Ramos (cell line): ENCODE measurements around the gene CACUL1.
"Not testable (repeated sequence)": the region's sequence is repeated elsewhere in the genome, so short reads cannot be mapped to it uniquely, and the experiment has no call there.

Source experiments
- in situ Hi-C: fragments of 300-500 bp; cut with MboI; formaldehyde crosslinking; loops from one replicate; pipeline ENCODE4 v1.14.3; 2022; ENCODE audit warnings: low sequenced_read_pairs; ENCODE audit not compliant: unreplicated experiment

CACUL1 gene

DNA sequence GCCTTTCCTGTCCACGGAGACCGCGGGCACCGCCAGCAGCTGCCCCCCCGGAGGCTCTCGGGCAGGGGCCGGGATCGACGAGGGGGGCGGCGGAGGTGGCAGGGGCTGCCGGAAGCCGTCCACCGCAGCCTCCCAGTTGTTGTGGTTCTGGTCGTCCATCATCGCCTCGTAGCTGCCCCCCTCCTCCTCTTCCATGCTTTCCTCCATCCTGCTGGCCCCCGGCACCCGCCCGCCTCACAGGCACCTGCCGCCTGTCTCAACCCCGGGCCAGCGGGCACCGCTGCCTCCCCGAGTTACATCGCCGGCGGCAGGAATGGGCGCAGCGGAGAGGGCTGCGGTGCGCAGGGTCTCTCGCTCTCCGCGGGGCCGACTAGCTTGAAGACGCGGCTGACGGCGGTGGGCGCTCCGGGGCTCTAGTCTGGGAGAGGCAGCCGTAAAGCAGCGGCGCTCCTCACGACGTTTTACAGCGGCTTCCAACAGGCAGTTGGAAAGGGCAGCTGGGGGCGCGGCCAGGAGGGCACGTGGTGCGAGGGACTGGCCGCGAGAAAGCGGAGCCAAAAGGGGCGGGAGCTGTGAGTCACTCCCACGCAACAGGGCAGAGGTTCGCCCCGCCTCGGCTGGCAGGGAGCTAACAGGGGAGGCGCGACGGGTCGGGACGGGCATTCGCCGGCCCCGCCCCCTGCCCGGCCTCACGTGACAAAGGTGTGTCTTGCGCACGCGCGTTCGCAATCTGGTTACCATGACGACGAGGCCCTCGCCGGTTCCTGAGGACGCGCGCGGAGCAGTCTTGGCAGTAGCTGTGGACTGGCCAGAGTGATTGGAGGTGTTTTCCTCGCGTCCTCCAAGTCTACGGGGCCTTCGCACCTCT is at the start of gene CACUL1:
CACUL1 (minus strand) TSS at position 415 of the 868 bp plus-strand sequence; CDS start at position 207, 208 bp downstream.
- in situ Hi-C loops: loop anchor here (25.0 kb wide), 1 partner anchor 408 kb away; the partner anchor contains the start of gene SFXN4

DNA sequence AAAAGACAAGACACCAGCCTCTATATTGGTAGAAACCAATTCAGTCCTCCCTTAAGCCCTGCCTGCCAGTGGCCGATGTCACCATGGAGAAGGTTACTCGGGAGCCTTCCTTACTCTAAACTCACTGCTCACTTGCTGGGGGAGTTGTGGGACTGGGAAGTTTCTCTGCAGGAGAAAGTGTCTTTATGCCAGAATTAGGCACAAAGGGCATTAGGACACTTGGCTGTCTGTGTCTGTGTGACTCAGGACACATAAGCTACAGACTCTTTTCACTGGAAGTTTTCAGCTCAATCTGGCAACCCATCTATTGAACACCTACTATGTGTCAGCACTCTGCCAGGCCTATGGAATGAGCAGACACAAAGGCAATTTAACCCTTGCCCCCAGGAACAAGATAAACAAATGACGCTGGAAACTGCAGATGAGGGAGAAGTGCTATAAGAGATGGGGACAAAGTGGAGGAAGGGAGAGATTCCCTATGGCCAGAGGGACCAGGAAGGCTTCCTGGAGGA is 49.5 kb upstream of the CACUL1 start:
- in situ Hi-C loops: no loop called here

DNA sequence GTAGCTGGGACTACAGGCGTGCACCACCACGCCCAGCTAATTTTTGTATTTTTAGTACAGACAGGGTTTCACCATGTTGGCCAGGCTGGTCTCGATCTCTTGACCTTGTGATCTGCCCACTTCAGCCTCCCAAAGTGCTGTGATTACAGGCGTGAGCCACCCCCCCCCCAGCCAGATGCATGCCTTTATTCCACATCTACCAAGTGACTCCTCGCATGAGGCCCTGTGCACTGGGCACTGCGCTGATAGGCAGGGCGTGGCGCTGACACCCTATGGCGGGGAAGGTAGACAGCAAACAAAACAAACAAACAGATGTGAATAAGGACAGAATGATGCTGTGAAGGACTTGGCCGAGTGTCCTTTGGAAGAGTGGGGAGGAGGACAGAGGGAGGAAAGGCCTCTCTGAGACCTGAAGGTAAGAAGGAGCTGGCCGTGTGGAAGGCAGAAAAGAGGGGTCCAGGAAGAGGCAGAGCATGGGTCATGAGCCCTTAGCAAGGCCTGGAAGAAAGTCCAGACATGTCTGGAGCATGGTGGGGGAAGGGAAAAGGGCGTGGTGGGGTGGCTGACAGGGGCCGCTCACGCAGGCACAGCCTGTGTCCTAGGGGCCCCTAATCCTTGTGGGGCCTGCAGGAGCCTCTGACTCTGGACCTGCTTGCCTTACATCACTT is 47.5 kb upstream of the CACUL1 start:
- in situ Hi-C loops: no loop called here

DNA sequence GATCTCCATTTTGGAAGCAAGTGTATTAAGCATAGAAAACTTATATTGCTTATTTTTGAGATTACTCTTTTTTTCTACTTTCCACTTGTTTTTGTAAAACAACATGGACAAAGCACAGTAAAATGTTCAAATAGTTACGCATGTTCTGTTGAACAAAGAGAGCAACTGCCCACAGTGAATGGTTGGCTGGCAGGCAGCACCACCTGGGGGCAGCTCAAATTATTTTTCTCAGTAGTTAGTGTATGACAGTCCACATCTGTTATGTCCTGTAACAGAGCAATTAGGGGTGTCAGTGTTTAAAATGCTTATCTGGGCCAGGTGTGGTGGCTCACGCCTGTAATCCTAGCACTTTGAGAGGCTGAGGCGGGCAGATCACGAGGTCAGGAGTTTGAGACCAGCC is 46.1 kb upstream of the CACUL1 start:
- in situ Hi-C loops: no loop called here

- in situ Hi-C loops: no loop called here
Observed at GRCh38 chr10:118799777-118800176, 45.0 kb upstream of the CACUL1 start.

DNA sequence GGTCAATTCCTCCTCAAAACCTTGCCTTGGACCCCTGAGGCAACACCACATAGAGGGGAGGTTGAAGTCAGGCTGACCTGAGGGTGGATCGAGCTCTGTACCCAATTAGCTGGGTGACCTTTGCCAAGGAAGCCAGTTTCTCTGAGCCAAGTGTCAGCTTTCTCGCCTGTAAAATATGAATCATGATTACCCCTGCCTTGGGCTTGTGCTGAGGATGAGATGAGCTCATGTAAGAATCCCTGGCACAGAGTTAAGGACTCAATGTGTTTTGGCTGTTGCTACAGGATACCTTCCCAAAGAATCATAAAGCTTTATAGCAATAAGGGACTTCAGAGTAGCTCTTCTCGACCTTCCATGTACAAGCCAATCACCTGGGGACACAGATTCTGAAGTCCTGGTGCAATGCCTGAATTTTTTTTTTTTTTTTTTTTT is 43.5 kb upstream of the CACUL1 start:
- in situ Hi-C loops: no loop called here

DNA sequence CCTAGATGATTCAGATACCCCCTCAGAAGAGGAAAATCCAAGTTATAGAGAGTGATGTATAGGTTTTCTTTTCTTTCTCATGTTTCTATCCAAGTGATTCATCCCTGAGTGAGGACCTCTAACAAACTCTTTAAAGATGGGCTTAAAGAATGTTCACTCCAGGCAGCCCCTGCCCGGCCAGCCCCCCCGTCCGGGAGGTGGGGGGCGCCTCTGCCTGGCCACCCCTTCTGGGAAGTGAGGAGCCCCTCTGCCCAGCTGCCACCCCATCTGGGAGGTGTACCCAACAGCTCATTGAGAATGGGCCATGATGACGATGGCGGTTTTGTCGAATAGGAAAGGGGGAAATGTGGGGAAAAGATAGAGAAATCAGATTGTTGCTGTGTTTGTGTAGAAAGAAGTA is 40.2 kb upstream of the CACUL1 start:
- in situ Hi-C loops: not testable (repeated sequence)

DNA sequence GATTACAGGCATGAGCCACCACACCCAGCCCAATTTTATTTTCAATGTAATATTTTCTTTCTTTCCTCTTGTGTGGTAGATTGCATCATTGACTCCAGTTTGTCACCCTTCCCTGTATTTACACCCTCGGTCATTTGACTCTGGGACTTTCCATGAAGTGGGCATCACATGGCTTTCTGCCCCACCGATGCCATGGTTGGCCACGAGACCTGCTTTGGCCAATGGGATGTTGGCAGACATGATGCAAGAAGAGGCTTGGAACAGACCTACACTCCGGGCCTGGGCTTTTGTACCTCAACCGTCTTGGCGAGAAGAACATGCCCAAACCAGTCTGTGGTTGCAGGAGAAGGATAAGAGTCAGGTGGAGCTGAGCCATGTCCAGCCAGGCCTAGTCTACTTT is 38.8 kb upstream of the CACUL1 start:
- in situ Hi-C loops: no loop called here

- in situ Hi-C loops: no loop called here
Observed at GRCh38 chr10:118792526-118792925, 37.8 kb upstream of the CACUL1 start.

DNA sequence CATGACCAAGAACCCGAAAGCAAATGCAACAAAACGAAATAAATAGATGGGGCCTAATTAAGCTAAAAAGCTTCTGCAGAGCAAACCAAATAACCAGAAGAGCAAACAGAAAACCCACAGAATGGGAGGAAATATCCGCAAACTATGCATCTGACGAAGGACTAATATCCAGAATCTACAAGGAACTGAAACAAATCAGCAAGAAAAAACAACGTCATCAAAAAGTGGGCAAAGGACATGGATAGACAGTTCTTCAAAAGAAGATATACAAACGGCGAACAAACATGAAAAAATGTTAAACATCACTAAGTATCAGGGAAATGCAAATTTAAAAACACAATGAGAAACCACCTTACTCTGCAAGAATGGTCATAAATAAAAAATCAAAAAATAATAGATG is 35.3 kb upstream of the CACUL1 start:
- in situ Hi-C loops: no loop called here

DNA sequence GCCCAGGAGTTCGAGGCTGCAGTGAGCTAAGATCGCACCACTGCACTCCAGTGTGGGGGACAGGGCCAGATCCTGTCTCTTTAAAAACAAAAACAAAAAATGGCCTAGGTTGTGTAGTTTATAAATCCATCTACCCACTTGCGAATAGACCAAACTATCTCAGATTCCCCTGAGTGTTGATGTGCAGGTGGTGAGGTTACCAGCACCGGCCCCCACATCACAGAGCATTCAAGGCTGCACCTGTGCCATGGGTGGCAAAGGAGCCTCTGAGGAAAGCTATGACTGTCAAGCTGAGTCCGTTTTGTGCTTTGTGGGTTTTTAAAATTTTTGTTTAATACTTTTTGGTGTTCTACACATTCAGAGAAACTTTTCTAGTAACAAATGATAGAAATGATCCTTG is 30.8 kb upstream of the CACUL1 start:
- in situ Hi-C loops: no loop called here

- in situ Hi-C loops: no loop called here
Observed at GRCh38 chr10:118783776-118784545, 29.2 kb upstream of the CACUL1 start.

DNA sequence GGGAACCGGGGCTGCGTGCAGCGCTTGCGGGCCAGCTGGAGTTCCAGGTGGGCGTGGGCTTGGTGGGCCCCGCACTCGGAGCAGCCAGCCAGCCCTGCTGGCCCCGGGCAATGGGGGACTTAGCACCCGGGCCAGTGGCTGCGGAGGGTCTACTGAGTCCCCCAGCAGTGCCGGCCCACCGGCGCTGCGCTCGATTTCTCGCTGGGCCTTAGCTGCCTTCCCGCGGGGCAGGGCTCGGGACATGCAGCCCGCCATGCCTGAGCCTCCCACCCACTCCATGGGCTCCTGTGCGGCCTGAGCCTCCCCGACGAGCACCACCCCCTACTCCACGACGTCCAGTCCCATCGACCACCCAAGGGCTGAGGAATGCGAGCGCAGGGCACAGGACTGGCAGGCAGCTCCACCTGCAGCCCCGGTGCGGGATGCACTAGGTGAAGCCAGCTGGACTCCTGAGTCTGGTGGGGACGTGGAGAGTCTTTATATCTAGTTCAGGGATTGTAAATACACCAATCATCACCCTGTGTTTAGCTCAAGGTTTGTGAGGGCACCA is 28.2 kb upstream of the CACUL1 start:
- in situ Hi-C loops: not testable (repeated sequence)

DNA sequence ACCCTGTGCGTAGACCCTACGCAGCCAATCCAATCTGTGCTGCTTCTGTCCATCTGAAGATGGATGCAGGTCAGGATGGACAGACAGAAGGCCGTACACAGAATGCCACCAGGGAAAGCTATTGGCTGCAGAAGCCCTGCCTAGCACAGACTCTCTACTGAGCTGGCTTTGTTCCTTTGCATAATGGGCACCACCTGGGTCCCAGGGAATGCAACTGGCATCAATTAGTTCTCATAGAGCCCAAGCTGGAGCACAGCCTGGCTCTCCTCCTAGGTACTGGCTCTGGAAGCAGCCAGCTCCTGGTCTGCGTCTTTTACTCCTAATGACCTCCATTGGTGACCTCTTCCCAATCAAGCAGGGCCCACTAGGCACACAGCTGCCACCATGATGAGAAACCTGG is 26.8 kb upstream of the CACUL1 start:
- in situ Hi-C loops: no loop called here

DNA sequence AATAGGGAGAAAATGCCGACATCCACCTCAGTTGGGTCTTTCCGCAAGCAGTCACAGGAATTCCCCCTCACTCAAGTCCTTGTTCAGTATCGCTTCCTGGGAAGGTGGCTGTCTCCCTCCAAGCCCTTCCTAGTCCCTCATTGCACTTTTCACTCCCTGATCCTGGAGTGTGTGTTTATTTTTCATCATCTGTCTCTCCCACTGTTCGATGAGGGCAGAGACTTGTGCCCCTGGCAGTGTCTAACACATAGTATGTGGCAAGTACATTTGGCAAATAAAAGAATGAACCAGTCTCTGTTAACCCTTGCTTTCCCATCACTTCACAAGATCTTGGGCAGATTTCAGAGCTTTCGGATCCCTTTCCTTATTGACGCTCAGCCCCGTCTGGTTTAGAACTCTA is 24.0 kb upstream of the CACUL1 start:
- in situ Hi-C loops: no loop called here

DNA sequence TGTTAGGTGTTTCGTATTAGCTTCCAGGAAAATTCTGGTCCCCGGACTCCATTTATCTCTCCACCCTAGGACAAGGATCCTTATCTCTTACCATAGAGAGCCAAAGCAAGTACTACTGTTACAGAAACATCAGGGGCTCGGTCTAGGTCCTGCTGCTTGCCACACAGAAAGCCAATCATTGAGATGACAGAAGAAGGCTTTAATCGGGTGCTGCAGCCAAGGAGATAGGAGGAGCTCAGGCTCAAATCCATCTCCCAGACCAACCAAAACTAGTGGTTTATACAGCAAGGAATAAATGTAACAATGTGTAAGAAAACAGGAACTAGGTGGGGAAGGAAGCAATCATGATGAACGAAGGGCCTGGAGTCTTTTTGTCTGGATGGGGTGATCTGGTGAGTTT is 22.2 kb upstream of the CACUL1 start:
- in situ Hi-C loops: no loop called here

GRCh38 chr10:118776033-118776432 is 21.3 kb upstream of the CACUL1 start:
- in situ Hi-C loops: no loop called here

DNA sequence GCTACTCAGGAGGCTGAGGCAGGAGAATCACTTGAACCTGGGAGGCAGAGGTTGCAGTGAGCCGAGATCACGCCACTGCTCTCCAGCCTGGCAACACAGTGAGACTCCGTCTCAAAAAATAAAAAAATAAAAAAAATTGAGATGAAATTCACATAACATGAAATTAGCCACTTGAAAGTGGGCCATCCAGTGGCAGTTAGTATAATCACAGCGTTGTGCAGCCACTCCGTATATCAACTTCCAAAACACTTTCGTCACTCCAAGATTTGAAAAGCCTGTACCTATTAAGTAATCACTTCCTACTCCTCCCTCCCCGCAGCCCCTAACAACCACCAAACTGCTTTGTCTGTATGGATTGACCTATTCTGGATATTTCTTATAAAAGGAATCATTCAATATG is 20.7 kb upstream of the CACUL1 start:
- in situ Hi-C loops: no loop called here

DNA sequence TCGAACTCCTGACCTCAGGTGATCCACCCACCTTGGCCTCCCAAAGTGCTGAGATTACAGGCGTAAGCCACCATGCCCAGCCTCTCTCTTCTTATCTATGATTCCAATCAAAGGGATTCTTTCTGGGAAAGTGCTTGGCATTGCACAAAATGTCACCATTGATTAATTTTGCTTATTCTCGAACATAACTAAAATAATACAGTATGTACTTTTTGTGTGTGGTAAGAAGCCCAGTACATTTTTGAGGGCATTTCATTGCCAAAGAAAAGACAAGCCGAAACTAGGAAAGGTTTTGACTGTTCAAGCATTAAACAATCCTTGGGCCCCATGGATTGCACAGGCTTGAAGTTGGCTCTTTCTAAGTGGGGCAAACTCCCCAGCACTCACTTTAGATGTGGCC is 18.3 kb upstream of the CACUL1 start:
- in situ Hi-C loops: loop anchor here (25.0 kb wide), 1 partner anchor 389 kb away; the partner anchor contains the start of gene SFXN4

DNA sequence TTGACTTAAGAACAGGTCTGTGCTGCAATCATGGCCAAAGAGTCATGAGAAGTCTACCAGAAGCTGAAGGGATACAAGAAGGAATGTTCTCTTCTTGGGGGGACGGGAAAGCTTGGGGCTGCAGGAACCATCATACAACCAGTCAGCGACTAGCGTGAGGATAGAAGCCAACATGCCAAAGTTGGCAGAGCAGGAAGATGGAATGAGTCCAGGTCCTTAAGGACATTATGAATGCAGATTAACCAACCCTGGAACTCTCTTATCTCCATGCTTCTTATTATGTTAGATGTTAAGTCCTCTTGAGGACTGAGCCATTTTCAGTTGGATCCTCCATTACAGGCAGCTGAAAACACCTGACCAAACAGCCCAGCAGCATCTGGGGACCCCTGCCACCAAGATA is 17.2 kb upstream of the CACUL1 start:
- in situ Hi-C loops: loop anchor here (25.0 kb wide), 1 partner anchor 390 kb away; the partner anchor contains the start of gene SFXN4
